Endothelial cell of umbilical vein (primary cell): ENCODE results near the gene QSOX2.

Source experiments
- POLR2A ChIP-seq: IDR thresholded peaks from 2 replicates; pipeline ENCODE4 v1.6.1; 2012; ENCODE audit warnings: low read depth, mild to moderate bottlenecking, control low read depth, low read length
- TF ChIP-seq, protein P1 (sequence below), 2 donors: IDR thresholded peaks; 1 replicate in 1 of 2; 2 replicates in 1 of 2; pipeline ENCODE4 v1.5.1; 2011; ENCODE audit warnings: low read length in 2 of 2, mild to moderate bottlenecking in 2 of 2, moderate library complexity in 2 of 2, control low read depth in 1 of 2, inconsistent platforms in 1 of 2, low read depth in 1 of 2; ENCODE audit not compliant: insufficient read depth in 1 of 2; ENCODE audit errors: extremely low read depth in 1 of 2

DNA sequence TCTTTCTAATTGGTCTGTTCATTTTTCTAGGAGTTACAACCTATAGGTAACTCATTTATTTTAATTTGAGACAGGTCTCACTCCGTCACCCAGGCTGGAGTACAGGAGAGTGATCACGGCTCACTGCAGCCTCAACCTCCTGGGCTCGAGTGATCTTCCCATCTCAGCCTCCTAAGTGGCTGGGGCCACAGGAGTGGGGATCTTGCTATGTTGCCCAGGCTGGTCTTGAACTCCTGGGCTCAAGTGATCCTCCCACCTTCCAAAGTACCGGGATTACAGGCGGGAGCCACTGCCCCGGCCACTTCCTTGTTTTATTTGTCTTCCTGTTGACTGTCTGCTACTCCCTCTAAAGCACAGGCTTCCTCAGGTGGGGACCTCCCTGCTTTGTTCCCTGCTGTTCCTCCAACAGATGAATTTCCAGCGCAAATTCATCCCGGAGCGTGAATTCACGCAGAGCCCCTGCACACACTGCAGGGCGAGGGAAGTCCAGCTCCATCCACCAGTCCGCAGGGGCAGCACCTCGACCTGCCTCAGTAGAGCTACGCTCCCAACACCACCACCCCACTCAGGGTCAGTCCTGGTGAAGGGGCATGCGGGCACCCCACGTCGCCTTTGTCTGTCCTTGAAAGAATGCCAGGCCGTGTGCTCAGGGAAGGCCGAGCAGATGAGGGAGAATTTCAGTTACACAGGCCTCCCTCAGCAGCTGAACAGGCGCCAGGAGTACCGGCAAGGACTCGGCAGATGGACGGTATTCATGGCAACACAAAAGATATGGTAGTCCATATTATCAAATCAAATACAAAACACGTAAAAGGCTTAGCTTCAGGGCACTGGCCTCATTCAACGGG is 6.3 kb downstream of the QSOX2 start:
- TF ChIP-seq POLR2A = no peak
- TF ChIP-seq, protein P1, sequence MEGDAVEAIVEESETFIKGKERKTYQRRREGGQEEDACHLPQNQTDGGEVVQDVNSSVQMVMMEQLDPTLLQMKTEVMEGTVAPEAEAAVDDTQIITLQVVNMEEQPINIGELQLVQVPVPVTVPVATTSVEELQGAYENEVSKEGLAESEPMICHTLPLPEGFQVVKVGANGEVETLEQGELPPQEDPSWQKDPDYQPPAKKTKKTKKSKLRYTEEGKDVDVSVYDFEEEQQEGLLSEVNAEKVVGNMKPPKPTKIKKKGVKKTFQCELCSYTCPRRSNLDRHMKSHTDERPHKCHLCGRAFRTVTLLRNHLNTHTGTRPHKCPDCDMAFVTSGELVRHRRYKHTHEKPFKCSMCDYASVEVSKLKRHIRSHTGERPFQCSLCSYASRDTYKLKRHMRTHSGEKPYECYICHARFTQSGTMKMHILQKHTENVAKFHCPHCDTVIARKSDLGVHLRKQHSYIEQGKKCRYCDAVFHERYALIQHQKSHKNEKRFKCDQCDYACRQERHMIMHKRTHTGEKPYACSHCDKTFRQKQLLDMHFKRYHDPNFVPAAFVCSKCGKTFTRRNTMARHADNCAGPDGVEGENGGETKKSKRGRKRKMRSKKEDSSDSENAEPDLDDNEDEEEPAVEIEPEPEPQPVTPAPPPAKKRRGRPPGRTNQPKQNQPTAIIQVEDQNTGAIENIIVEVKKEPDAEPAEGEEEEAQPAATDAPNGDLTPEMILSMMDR (IDR thresholded peaks at IDR 0.05; ENCODE audit: extremely low read depth in 1 of 2, insufficient read depth in 1 of 2, low read depth in 1 of 2, low read length in 2 of 2) = no peak
